Fibroblast of gingiva (primary cell): Measurements from ENCODE around the gene NOD1.
"Not testable (repeated sequence)": the region's sequence is repeated elsewhere in the genome, so short reads cannot be mapped to it uniquely, and the experiment has no call there.

ENCODE experiments used
- DNase-seq: peaks from one replicate; pipeline ENCODE4 v3.0.0-alpha.2; 2011; ENCODE audit warnings: low read depth

NOD1 gene

DNA sequence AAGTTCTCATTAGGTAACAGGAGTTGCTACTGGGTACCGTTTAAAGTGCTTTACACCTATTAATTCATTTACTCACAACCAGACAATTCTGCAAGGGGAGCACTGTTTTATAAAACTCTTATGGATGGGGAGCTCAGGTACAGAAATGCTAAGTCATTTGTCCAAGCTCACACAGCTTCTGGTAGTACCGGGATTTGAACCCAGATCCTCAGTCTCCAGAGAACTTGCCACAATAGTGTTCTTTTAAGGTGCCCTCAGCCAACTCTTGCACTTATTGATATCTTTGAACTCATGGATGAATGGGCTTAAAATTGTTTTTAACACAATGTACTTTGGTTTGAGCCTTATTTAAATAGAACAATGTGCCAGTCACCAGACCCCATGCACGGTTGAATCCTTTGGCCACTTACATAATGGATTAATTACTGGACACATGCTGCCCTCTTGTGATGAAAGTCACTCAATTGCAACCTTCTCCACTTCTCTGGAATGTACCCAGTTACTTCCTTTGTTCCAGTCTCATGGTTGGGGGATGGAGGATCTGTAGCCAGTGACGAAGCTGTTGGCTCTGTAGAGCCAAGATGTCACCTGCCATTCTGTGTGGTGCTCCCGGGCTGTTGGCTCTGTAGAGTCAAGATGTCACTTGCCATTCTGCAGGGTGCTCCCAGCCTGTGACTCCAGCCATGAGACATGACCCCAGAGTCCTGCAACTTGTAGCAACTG lies 65.6 kb downstream of the NOD1 start:
- peak; percentile 76 for DNase-seq

DNA sequence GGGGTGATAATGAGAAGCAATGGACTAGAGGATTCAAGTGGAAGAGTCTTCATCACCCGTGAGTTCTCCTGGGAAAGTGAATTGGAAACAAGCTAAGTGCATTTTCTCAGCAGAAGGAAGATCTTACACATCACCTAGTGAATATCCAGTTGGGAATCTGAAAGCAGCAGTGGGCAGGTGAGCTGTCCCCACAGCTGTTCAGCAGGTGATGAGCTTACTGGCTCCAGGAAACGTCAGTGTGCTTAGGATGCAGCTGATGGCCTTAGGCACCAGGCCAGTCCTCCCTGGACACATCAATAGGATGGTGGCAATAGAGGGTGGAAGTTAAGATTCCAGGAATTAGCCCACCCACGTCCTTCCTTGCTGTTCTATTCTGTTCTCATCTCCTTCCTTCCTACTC lies 66.7 kb downstream of the NOD1 start:
- no peak for DNase-seq

DNA sequence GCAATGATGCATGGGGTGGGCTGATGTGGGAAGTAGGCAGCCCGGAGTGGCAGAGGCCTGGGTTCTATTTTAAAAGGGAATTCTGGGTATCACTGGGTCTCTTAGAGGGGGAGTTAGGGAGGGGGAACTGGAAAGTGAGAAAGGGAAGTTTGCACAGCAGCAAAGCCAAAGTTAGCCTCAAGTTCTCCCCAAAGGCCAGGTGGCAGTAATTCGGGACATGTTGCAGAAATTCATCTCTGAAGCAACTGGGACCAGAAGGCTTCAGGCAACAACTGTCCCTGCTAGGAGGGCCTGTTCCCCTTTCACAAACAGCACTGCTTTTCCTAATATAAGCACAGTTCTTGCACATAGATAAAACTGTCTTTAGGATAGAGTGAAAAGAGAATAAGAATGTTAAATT lies 67.4 kb downstream of the NOD1 start:
- no peak for DNase-seq

DNA sequence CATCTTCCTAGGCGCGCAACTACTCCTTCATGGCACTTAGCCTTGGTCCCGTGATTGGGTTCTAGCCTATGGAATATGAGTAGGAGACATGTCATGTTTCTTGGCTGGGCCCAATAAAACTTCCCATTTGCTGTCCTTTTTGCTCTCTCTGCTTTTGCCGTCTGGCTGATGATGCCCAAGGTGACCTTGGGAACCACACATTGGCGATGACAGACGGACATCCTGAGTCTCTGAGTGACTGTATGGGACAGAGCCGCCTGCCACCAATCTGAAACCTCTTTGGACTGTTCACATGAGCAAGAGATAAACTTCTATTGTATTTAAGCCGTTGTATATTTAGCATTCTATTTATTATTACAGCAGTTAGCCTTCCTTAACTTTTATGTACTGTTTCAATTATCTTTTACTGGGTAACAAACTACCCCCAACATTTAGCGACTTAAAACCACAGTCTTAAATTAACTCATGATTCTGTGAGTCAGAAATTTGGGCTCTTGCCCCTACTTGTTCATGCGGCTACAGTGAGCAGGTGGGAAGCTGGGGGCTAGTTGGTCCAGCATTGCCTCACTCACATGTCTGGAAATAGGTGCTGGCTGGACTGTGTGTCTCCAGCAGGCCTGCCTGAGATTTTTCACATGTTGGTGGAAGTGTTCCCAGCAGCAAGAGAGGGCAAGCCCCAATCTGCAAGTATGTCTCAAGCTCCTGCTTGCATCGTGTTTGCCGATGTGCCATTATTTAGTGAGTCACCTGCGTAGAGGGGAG lies 71.7 kb downstream of the NOD1 start:
- DNase-seq: no peak

DNA sequence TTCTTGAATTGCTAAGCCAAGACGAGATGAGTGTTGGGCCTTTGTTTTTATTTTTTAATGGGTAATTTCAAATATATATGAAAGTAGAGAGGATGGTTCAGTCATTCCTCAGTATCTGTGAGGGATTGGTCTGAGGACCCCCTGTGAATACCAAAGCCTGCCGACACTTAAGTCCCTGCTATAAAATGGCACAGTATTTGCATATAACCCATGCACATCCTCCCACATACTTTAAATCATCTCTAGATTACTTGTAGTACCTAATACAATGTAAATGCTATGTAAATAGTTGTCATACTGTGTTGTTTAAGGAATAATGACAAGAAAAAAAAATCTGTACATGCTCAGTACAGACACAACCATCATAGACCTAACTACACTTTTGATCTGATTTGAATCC lies 73.4 kb downstream of the NOD1 start:
- no peak for DNase-seq

DNA sequence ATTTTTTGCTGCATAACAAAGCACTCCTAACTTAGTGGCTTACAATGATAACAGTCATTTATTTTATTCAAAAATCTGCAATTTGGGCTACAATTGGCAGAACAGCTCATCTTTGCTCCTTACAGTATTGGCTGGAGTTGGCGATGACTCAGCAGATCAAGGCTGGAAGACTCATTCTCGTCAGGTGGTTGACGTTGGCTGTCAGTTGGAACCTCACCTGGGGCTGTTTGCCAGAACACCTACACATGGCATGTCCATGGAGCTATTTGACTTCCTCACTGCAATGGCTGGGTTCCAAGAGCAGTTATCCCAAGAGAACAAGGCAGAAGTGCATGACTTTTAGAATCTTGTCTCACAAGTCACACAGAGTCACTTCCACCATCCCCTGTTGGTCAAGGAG lies 75.1 kb downstream of the NOD1 start:
- no peak for DNase-seq

DNA sequence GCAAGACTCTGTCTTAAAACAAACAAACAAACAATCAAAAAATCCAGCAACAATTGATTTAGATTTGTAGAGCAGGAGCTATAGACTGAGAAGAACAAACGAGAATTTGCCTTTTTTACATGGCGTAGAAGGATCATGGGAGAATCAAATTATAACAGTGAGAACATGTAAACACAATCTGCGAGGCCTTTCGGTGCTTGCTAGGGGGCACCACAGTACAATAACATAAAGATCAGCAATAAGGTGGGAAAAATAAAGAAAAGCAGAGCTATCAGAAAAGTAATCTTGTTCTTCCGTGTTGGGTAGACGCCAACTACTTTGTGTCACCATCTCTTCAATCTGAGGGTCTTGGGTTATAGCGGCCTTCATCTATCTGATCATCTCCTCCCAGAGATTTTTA lies 82.2 kb downstream of the NOD1 start:
- no peak for DNase-seq

DNA sequence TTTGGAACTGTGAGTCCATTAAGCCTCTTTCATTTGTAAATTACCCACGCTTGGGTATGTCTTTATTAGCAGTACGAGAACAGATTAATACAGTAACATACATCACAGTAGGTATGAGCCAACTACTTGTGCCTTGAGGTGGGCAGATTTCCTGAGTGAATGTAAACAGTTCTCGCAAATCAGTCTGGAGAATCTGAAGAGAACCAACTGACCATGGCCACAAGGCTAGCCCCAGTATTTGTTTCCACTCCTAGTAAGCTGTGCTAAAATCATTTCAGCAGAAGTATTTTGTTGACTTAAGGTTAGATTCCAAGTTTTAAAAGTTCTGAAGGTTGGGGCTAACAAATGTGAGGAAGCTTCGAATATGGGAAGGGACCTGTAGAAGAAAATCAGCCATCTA lies 82.9 kb downstream of the NOD1 start:
- no peak for DNase-seq

DNA sequence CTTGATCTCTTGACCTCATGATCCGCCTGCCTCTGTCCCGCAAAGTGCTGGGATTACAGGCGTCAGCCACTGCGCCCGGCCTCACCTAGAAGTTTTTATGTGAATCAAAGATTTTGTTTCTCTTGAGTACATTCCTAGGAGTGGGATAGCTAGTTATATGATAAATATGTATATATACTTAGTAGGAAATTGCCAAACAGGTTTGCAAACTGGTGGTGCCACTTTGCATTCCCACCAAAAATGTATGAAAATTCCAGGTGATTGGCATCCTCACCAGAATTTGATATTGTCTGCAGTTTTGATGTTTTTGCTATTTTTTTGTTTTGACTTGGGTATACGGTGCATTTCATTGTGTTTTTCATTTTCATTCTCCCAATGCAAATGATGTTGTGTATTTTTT lies 86.8 kb downstream of the NOD1 start:
- DNase-seq: no peak

DNA sequence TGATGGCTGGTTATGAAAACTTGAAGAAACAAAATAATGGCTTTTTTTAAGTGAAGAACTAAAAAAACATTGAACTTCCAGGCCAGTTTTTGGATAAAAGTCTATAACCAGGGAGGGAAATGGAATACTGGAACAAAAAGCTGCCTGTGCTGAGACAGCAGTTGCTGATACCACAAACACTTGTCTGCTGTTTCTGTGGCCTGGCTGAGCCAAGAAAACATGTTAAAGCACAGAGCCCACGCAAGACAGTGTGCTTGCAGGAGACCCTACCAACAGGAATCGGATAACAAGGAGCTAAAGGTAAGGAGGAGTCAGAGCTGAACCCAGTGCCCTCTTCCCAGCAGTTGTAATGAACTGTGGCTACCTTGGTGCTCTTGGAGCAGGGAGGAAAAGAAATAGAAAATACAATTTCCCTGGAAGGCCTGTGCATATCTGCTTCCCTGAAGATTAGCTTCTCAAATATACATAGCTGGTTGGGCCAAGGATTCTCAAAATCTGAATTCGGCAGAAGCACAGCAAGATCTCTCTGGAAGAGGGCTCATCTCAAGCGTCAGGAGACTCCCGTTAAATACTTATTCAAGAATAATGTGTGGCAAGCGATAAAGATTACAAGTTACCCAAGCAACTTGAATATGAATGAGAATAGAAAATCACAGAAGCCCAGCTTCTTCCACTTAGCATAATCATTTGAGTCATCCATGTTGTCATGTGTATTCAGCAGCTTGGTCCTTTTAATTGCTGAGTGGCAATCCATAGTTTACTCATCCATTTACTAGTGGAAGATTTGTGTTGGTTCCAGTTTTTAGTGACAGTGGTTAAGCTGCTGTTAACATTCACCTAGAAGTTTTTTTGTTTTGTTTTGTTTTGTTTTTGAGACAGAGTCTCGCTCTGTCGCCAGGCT lies 87.6 kb downstream of the NOD1 start:
- DNase-seq: no peak

DNA sequence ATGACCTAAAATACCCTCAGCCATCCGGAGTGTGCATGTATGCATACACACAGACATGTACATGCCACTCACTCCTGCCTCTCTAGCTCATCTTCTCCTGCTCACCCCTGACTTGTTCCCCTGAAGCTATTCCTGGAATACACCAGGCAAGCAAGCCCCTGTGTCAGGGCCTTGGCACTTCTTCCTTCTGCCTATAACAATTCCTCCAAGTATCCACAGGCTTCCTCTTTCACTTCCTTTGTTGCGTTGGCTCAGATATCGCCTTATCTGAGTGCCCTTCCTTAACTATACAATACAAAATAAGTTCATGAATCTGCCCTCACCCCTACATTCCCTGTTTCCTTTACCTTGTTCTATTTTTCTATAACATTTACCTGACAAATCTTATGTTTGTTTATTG lies 88.8 kb downstream of the NOD1 start:
- DNase-seq: no peak

DNA sequence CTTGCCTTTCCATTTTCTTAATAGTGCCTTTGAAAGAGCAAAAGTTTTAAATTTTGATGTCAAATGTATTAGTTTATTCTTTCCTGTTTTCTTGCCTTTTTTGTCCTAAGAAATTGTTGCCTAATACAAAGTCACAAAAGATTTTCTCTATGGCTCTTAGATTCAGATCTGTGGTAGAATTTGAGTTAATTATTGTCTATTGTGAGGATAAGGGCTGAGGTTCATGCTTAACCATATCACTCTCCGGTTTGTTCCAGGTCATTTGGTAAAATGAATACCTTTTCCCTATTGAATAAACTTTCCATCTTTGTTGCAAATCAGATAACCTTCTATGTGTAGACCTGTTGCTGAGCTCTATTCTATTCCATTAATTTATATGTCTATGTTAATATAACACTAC lies 96.0 kb downstream of the NOD1 start:
- DNase-seq: no peak

DNA sequence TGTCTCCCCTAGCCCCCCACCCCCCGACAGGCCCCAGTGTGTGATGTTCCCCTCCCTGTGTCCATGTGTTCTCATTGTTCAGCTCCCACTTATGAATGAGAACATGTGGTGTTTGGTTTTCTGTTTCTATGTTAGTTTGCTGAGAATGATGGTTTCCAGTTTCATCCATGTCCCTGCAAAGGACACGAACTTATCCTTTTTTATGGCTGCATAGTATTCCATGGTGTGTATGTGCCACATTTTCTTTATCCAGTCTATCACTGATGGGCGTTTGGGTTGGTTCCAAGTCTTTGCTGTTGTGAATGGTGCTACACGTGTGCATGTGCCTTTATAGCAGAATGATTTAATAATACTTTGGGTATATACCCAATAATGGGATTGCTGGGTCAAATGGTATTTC lies 97.8 kb downstream of the NOD1 start:
- not testable (repeated sequence) for DNase-seq

DNA sequence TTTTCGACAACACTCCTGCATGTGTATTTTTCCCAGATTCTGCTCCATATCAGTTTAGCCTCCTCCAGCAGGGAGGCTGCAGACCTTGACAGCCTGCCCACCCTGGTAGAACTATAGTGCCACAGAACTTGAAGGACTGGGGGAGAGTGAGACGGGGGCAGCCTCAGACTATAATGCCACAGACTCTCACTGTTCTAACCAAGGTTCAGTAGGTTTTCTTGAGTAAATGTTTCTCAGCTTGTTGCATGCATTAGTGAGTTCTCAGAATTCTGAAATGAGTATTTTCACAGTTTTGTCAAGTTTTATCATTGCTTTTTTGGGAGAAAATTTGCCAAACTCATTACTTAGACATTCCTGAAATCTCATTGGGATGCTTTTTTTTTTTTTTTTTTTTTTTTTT lies 98.3 kb downstream of the NOD1 start:
- DNase-seq: no peak

DNA sequence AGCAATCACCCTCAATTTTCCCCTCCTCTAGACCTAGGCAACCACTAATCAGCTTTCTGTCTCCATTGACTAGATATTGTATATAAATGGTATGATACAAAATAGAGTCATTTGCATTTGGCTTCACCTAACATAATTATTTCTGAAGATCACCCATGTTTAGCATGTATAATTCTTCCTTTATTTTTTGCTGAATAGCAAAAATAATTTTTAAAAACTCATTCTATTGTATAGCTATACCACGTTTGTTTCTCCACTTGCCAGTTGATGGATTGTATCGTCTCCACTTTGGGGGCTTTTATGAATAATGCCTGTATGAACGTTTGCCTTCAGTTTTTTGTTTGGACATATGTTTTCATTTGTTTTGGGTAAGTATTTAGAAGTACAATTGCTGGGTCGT lies 98.8 kb downstream of the NOD1 start:
- DNase-seq: no peak

DNA sequence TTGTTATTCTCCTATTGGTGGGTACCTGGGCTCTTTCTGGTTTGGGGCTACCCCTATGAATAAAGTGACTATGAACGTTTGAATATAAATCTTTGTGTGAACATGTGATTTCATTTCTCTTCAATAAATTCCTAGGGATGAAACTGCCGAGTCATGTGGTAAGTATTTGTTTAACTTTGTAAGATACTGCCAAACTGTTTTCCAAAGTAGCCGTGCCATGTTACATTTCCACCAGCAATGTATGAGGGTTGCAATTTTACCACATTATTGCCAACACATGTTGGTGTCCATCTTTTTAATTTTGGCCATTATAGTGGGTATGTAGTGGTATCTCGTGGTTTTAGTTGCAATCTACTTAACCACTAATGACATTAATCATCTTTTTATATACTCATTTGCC lies 99.5 kb downstream of the NOD1 start:
- DNase-seq: peak; percentile 82

DNA sequence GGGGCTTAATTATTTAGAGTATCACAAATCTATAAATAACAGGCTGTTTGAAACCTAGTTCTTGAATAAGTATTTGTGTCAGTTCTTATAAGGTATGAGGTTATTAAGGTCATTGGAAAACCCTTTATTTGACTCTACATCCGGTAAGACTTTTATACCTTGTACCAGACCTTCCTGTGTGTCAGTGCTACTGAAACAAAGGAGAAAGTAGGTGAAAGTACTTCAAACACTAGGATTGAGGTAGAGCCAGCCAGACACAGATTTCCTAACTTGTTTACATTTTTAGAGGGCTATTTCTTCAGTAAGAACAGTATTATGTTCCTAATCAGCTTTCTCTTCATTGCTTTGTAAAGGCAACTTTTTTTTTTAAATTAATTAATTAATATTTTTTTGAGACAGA lies 100.3 kb downstream of the NOD1 start:
- peak; percentile 48 for DNase-seq
